Suppressor macrophage (primary cell): Measurements from ENCODE around the gene DAGLB.
A peak's percentile ranks its signal among the peaks of the same experiment; 100 is the strongest.

Source experiments
- DNase-seq, 4 experiments: peaks; one replicate each; pipeline ENCODE4 v3.0.0-alpha.2; 2020 to 2022

The DAGLB gene

DNA sequence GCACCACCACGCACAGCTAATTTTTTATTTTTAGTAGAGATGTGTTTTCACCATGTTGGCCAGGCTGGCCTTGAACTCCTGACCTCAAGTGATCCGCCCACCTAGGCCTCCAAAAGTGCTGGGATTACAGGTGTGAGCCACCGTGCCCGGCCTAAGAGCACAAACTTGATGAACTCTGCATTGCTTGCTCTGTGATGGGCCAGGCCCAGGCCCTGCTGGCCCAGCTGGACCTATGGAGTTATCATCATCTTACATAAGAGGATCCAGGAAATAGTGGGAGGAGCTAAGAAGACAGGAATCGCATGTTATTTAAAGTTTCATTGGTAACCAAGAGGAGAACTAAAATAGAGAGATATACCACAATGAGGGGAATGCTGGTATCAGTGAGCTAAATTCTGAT is 86.9 kb downstream of the DAGLB start:
- peak; percentile 43 to 79 (median 72) for DNase-seq

DNA sequence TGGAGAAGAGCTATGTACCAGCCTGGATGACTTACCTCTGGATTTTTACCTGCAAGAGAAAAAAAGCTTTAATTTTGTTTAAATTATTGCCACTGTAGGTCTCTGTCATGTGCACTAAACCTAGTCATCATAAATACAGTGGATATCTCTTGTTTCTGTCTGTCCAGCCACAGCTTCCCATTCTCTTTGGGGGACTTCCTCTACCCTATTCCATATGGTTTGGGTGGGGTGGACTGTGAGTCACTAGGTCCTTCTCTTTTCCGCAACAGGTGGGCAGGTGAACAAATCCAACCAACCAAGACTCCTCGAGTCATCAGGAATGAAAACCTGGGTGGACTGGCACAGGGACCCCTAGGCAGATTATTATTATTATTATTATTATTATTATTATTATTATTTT is 88.0 kb downstream of the DAGLB start:
- peak; percentile 34 to 77 (median 56) for DNase-seq
